Stimulated activated CD4-positive, alpha-beta T cell treated with anti-CD3 and anti-CD28 coated beads, Interleukin-1b, Interleukin-23, amount 100 ng/mL, for 1 hour (primary cell): ENCODE measurements around the gene ZNF792.
"Not testable (repeated sequence)": the region's sequence is repeated elsewhere in the genome, so short reads cannot be mapped to it uniquely, and the experiment has no call there.

Source experiments
- DNase-seq, 2 donors: peaks; one replicate each; pipeline ENCODE4 v3.0.0-alpha.2; 2020; ENCODE audit warnings: low read depth in 2 of 2

The ZNF792 gene

DNA sequence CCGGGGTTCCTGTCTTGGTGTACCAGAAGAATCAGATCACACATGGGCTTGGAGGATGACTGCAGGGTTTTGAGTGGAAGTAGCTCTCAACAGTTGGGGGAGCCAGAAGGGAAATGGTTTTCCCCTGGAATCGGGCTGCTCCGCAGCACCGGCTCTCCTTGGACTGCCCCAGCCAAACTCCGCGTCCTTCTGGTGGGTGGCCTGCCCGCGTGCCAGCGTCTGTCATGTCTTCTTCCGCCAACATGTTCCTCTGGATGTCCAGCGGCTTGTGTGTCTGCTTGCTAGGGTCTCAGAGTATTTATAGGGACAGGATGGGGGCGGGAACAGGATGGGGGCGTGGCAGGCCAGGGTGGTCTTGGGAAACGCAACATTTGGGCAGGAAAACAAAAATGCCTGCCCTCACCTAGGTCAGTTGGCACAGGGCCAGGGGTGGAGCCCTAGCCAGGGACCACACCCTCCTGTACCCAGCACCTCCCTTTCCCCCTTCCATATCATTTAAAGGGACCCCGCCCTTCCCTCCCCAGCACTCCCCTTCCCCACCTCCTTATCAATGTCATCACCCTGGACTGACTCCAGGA, 38.7 kb downstream of the ZNF792 start:
- no peak for DNase-seq

DNA sequence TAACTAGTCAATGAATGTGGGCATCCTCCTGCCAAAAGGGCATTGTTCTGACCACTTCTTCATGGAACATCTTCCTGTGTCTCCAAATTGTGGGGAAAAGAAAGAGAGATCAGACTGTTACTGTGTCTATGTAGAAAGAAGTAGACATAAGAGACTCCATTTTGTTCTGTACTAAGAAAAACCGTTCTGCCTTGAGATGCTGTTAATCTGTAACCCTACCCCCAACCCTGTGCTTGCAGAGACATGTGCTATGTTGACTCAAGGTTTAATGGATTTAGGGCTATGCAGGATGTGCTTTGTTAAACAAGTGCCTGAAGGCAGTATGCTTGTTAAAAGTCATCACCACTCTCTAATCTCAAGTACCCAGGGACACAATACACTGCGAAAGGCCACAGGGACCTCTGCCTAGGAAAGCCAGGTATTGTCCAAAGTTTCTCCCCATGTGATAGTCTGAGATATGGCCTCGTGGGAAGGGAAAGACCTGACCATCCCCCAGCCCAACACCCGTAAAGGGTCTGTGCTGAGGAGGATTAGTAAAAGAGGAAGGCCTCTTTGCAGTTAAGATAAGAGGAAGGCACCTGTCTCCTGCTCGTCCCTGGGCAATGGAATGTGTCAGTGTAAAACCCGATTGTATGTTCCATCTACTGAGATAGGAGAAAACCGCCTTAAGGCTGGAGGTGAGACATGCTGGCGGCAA, 43.8 kb downstream of the ZNF792 start:
- DNase-seq = not testable (repeated sequence)

DNA sequence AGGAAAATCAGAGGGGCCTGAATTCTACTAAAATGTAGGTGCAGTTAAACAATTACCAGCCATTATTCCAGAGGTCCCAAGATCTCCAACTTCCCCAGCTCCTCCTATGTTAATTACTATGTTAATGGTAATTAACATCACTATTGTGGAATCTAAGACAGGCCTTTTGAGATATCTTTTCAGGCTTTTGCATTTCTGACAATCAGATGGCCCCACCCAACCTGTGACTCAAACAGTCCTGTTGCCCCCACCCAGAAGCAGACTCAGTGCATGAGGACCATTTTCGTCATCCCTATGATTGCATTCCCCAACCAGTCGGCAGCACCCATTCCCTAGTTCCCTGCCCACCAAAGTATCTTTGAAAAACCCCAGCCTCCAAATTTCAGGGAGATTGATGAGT, 45.8 kb downstream of the ZNF792 start:
- no peak for DNase-seq

DNA sequence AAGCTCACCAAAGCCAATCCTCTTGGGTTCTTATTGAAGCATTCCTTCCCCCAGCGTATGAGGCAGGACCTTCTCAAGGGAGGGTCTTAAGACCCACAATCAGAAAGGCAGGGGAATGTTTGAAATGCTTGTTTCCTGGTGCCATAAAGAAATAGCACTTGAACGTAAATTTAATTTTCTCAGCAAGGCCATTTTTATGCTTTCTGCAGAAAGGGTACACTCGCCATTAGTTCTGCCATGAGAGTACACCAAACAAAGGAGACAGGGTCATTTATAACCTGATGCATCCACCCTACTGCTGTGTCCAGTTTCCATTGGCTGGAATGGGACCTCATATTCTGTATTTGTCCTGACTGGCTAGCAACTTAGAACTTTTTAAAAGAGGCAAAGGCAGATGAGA, 46.9 kb downstream of the ZNF792 start:
- DNase-seq = not testable (repeated sequence)

DNA sequence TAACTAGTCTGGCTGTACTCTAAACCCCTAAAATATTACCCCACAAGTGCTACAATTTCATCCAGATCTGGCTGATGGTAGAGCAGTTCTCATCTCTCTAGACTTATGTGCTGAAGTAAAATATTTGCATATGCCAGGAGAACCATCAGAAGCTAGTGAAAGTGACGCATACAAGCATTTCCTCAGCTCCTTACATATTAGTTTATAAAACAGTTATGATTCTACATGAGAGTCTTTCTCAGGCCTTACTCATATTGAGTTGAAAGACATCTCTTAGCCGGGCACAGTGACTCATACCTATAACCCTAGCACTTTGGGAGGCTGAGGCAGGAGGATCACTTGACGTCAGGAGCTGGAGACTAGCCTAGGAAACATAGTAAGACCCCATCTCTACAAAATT, 53.3 kb downstream of the ZNF792 start:
- no peak for DNase-seq
